Measurements from ENCODE around the gene DET1.
A peak's percentile ranks its signal among the peaks of the same experiment; 100 is the strongest.

DET1 gene

DNA sequence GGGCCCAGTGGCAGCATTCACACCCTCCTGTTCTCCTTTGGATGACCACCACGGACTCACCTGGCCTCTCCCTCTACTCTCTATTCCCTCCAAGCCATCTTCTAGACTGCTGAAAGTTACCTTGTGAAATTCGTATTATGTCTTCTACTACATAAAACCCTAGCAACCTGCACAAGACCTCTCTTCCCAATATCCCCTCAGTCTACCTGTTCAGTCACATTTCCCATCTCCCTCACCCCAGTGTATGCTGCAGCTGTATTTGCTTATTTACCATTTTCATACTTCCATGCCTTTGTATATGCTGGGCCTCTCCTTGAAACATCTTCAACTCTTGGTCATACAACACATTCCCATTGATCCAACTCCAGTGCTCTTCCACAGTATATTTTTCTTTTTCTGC is 35.3 kb downstream of the DET1 start:
- peaks cover 24% of the 10 kb centered on the region for H3K4me1 ChIP-seq (ENCODE audit: low read length)
- peaks cover 16% of the 10 kb centered on the region for H3F3A ChIP-seq (ENCODE audit: insufficient read depth, low read length)
- H3K9me3 ChIP-seq (replicated peaks; ENCODE audit: insufficient read depth, low read length) = no peaks in the 10 kb centered on the region
- H2AFZ ChIP-seq (ENCODE audit: low read length) = no peak overlapping the region
- no peak overlapping the region for H3K9ac ChIP-seq (ENCODE audit: low read length)
- H4K20me1 ChIP-seq (ENCODE audit: insufficient read depth, low read length) = no peaks in the 10 kb centered on the region
- no peaks in the 10 kb centered on the region; the same call in 1 of the 2 replicates for H3K36me3 ChIP-seq (replicated peaks; ENCODE audit: insufficient read depth, low read length)
- TF ChIP-seq EZH2phosphoT487 (IDR thresholded peaks at IDR 0.05; ENCODE audit: low read length) (no peak), EZH2 (optimal IDR thresholded peaks at IDR 0.05; ENCODE audit: low read depth, low read length) (no peak)
- TF ChIP-seq, protein P1, sequence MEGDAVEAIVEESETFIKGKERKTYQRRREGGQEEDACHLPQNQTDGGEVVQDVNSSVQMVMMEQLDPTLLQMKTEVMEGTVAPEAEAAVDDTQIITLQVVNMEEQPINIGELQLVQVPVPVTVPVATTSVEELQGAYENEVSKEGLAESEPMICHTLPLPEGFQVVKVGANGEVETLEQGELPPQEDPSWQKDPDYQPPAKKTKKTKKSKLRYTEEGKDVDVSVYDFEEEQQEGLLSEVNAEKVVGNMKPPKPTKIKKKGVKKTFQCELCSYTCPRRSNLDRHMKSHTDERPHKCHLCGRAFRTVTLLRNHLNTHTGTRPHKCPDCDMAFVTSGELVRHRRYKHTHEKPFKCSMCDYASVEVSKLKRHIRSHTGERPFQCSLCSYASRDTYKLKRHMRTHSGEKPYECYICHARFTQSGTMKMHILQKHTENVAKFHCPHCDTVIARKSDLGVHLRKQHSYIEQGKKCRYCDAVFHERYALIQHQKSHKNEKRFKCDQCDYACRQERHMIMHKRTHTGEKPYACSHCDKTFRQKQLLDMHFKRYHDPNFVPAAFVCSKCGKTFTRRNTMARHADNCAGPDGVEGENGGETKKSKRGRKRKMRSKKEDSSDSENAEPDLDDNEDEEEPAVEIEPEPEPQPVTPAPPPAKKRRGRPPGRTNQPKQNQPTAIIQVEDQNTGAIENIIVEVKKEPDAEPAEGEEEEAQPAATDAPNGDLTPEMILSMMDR (IDR thresholded peaks at IDR 0.05; ENCODE audit: low read length) = no peak
- DNase-seq = no peak
- H3K4me3 ChIP-seq (ENCODE audit: low read length) = no peak overlapping the region
- no peaks in the 10 kb centered on the region for H3K9me2 ChIP-seq (replicated peaks; ENCODE audit: insufficient read depth, low read length)
- no peaks in the 10 kb centered on the region for H3K27me3 ChIP-seq (replicated peaks; ENCODE audit: insufficient read depth, low read length)
- no peak overlapping the region for H3K4me2 ChIP-seq (ENCODE audit: low read depth, low read length)
- H3K79me2 ChIP-seq (ENCODE audit: low read length) = no peaks in the 10 kb centered on the region
- H3K27ac ChIP-seq (ENCODE audit: low read length) = no peak overlapping the region

DNA sequence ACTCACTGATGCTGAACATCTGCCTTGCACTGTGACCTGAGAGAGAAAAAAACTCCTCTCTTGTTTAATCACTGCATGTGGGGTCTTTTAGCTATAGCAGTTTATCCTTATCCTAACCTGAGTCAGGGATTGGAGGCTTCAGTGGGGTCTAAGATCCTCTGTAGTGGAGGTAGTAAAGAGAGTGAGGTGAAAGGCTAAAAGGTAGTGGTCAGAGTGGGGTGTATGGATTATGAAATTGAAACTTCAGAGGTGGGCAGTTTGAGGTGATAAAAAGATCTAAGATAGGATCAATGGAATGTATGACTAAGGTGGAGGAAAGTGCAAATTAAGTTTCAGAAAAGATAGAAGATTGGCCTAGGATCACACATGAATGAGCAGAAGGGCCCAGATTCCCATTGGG is 36.5 kb downstream of the DET1 start:
- Histone ChIP-seq H3K27ac (ENCODE audit: low read length) (peak overlapping the region; percentile 70), H3K9me2 (replicated peaks; ENCODE audit: insufficient read depth, low read length) (no peaks in the 10 kb centered on the region), H4K20me1 (ENCODE audit: insufficient read depth, low read length) (no peaks in the 10 kb centered on the region), H2AFZ (ENCODE audit: low read length) (0 out of 2 replicates have a peak overlapping the region, but pooled peaks have one; percentile 24), H3K4me2 (ENCODE audit: low read depth, low read length) (peak overlapping the region; percentile 70), H3K4me1 (ENCODE audit: low read length) (peaks cover 24% of the 10 kb centered on the region), H3K9ac (ENCODE audit: low read length) (no peak overlapping the region; the same call in 1 of the 2 replicates), H3K4me3 (ENCODE audit: low read length) (peak overlapping the region; percentile 22; the same call in 1 of the 2 replicates), H3K27me3 (replicated peaks; ENCODE audit: insufficient read depth, low read length) (no peaks in the 10 kb centered on the region), H3K9me3 (replicated peaks; ENCODE audit: insufficient read depth, low read length) (no peaks in the 10 kb centered on the region), H3F3A (ENCODE audit: insufficient read depth, low read length) (peaks cover 16% of the 10 kb centered on the region), H3K36me3 (replicated peaks; ENCODE audit: insufficient read depth, low read length) (no peaks in the 10 kb centered on the region; the same call in 1 of the 2 replicates), H3K79me2 (ENCODE audit: low read length) (no peaks in the 10 kb centered on the region)
- no peak for DNase-seq
- TF ChIP-seq, protein P1 (IDR thresholded peaks at IDR 0.05; ENCODE audit: low read length) = no peak
- no peak for TF ChIP-seq EZH2phosphoT487 (IDR thresholded peaks at IDR 0.05; ENCODE audit: low read length)
- no peak for TF ChIP-seq EZH2 (optimal IDR thresholded peaks at IDR 0.05; ENCODE audit: low read depth, low read length)

DNA sequence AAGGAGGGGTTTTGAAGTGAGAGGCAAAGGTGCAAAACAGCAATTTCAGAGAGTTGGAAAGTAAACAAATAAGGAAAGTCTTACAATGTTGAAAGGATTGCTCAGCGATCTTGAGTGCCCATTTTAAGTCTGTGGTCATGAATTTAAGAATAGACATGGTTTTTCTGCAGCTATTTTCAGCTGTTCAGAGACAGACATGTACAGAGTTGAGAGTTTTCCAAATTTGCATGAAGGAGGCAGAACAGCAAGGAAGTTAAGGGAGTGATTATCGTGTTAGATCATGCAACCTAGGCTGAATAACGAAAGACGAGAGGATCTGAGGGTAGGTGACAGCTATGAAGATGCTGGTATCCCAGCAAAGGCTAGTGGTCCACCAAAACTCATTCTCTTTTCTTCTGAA is 37.2 kb downstream of the DET1 start:
- Histone ChIP-seq H3K4me1 (ENCODE audit: low read length) (peaks cover 24% of the 10 kb centered on the region), H4K20me1 (ENCODE audit: insufficient read depth, low read length) (no peaks in the 10 kb centered on the region), H3K4me2 (ENCODE audit: low read depth, low read length) (peak overlapping the region; percentile 70), H3F3A (ENCODE audit: insufficient read depth, low read length) (peaks cover 16% of the 10 kb centered on the region), H3K9ac (ENCODE audit: low read length) (peak overlapping the region; percentile 2; the same call in 1 of the 2 replicates), H2AFZ (ENCODE audit: low read length) (peak overlapping the region; percentile 24; the same call in 1 of the 2 replicates), H3K27me3 (replicated peaks; ENCODE audit: insufficient read depth, low read length) (no peaks in the 10 kb centered on the region), H3K36me3 (replicated peaks; ENCODE audit: insufficient read depth, low read length) (no peaks in the 10 kb centered on the region; the same call in 1 of the 2 replicates), H3K79me2 (ENCODE audit: low read length) (no peaks in the 10 kb centered on the region), H3K9me2 (replicated peaks; ENCODE audit: insufficient read depth, low read length) (no peaks in the 10 kb centered on the region), H3K9me3 (replicated peaks; ENCODE audit: insufficient read depth, low read length) (no peaks in the 10 kb centered on the region), H3K27ac (ENCODE audit: low read length) (peak overlapping the region; percentile 70), H3K4me3 (ENCODE audit: low read length) (peak overlapping the region; percentile 22)
- DNase-seq = peak; percentile 73
- no peak for TF ChIP-seq EZH2phosphoT487 (IDR thresholded peaks at IDR 0.05; ENCODE audit: low read length)
- TF ChIP-seq, protein P1 (IDR thresholded peaks at IDR 0.05; ENCODE audit: low read length) = no peak
- no peak for TF ChIP-seq EZH2 (optimal IDR thresholded peaks at IDR 0.05; ENCODE audit: low read depth, low read length)

Data from MM.1S (cell line).